ENCODE measurements around the gene TRIL.

Gene TRIL

GRCh38 chr7:28993371-28993770, 35.2 kb upstream of the TRIL start:
- no peak for DNase-seq
- peaks cover 0 to 23% (median 15%) of the 10 kb centered on the region in 4 donors for H3K4me1 ChIP-seq
- no peaks in the 10 kb centered on the region for H3K9me3 ChIP-seq
- no peak for TF ChIP-seq CTCF (IDR thresholded peaks at IDR 0.05)
- no peak overlapping the region for H3K4me3 ChIP-seq
- intact Hi-C loops (cut with DNase I; ENCODE audit: low total_unique reads): no loop called here
- H3K36me3 ChIP-seq: no peaks in the 10 kb centered on the region
- H3K27ac ChIP-seq: no peak overlapping the region
- no peaks in the 10 kb centered on the region for H3K27me3 ChIP-seq

GRCh38 chr7:28992798-28993197, 34.7 kb upstream of the TRIL start:
- Histone ChIP-seq H3K4me1 (peaks cover 0 to 29% (median 17%) of the 10 kb centered on the region in 4 donors), H3K36me3 (no peaks in the 10 kb centered on the region), H3K27ac (no peak overlapping the region), H3K4me3 (no peak overlapping the region), H3K27me3 (no peaks in the 10 kb centered on the region), H3K9me3 (no peaks in the 10 kb centered on the region)
- intact Hi-C loops (cut with DNase I; ENCODE audit: low total_unique reads): no loop called here
- no peak for TF ChIP-seq CTCF (IDR thresholded peaks at IDR 0.05)
- DNase-seq: no peak

GRCh38 chr7:28990200-28990960, 32.2 kb upstream of the TRIL start:
- Histone ChIP-seq H3K4me3 (no peak overlapping the region), H3K36me3 (no peaks in the 10 kb centered on the region), H3K9me3 (no peaks in the 10 kb centered on the region), H3K27ac (no peak overlapping the region), H3K4me1 (peaks cover 0 to 43% (median 24%) of the 10 kb centered on the region in 4 donors), H3K27me3 (no peaks in the 10 kb centered on the region)
- DNase-seq: peak; percentile 56 to 77
- intact Hi-C loops (cut with DNase I; ENCODE audit: low total_unique reads): no loop called here
- no peak for TF ChIP-seq CTCF (IDR thresholded peaks at IDR 0.05)

- Histone ChIP-seq H3K9me3 (no peaks in the 10 kb centered on the region), H3K27ac (peak overlapping the region in 1 of 2 donors; percentile 20), H3K36me3 (no peaks in the 10 kb centered on the region), H3K4me1 (peaks cover 0 to 52% (median 31%) of the 10 kb centered on the region in 4 donors), H3K27me3 (no peaks in the 10 kb centered on the region), H3K4me3 (no peak overlapping the region)
- TF ChIP-seq CTCF (IDR thresholded peaks at IDR 0.05): no peak
- DNase-seq: no peak
- intact Hi-C loops (cut with DNase I; ENCODE audit: low total_unique reads): no loop called here
Measured at GRCh38 chr7:28989211-28989980, 31.3 kb upstream of the TRIL start.

- Histone ChIP-seq H3K36me3 (no peaks in the 10 kb centered on the region), H3K27me3 (no peaks in the 10 kb centered on the region), H3K4me1 (peaks cover 0 to 55% (median 32%) of the 10 kb centered on the region in 4 donors), H3K9me3 (no peaks in the 10 kb centered on the region), H3K27ac (peak overlapping the region in 1 of 2 donors; percentile 26), H3K4me3 (no peak overlapping the region)
- intact Hi-C loops (cut with DNase I; ENCODE audit: low total_unique reads): no loop called here
- peak; percentile 67 to 74 for DNase-seq
- TF ChIP-seq CTCF (IDR thresholded peaks at IDR 0.05): no peak
Measured at GRCh38 chr7:28988810-28989209, 30.7 kb upstream of the TRIL start.

All from tibial artery (tissue), 4 donors.